Measurements from ENCODE around the gene PTCHD4. TPM values are rescaled to one million over a fixed set of nuclear protein-coding genes. Genes with fewer than 3 reads are reported as not detected.

PTCHD4 gene
- polyA plus RNA-seq, 2 of the 4 experiments (the other 2 are of a cell fraction): 0.15 to 0.16 TPM

DNA sequence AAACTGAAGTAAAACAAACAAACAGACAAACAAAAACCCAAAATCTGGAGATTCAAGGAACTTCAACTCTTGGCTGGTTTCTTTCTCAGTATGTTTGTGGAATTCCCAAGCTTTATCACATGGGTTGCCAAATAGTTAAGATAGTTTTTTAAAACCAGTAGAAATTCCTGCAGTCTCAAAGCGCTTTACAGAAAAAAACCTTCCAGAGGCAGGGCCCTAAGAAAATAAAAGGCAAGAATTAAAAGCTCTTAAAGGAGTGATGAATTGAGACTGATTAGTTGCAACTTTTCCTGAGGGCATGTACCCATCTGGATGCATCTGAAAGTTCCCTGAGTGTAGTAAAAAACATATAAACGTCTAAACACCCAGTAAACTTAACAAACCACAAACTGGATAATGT lies 25.9 kb upstream of the PTCHD4 start (continued):
- TF ChIP-seq SMC3 (IDR thresholded peaks at IDR 0.05): no peak
- no peak for TF ChIP-seq CHD4 (IDR thresholded peaks at IDR 0.05; ENCODE audit: borderline replicate concordance)
- TF ChIP-seq TFCP2L1 (CRISPR knock-in tag; IDR thresholded peaks at IDR 0.05): no peak
- TF ChIP-seq PHF8 (IDR thresholded peaks at IDR 0.05; ENCODE audit: borderline replicate concordance, low read depth): no peak

- 34% methylated on average over 5 of the region's 5 CpGs for WGBS (ENCODE audit: missing lambda C conversion rate)
- DNase-seq (ENCODE audit: low read depth in 1 of 2, low spot score in 1 of 2) (peak in 1 of 2 experiments; percentile 14), ATAC-seq (peak; percentile 59 to 85), FAIRE-seq (no peak)
- Histone ChIP-seq H3K4me2 (peak overlapping the region; percentile 51), H3K4me3 (no peak overlapping the region), H3K27ac (peak overlapping the region; percentile 36 to 73; a peak in 4 of 6 replicates), H3K4me1 (peaks cover 15% of the 10 kb centered on the region; the same call in 2 of the 3 replicates), H3K9me3 (no peaks in the 10 kb centered on the region)
- POLR2A ChIA-PET: no interaction called here
- CTCF ChIA-PET: no interaction called here
- TF ChIP-seq BCL3 (IDR thresholded peaks at IDR 0.05) (no peak), CEBPB (IDR thresholded peaks at IDR 0.05) (peak; percentile 46 to 50; a peak in 2 of 4 replicates), JUNB (IDR thresholded peaks at IDR 0.05) (peak; percentile 39; the same call in 1 of the 2 replicates), GATA3 (IDR thresholded peaks at IDR 0.05; ENCODE audit: borderline replicate concordance) (0 out of 2 replicates have a peak, but pooled peaks have one; percentile 36), FOSL2 (IDR thresholded peaks at IDR 0.05) (peak; percentile 44; the same call in 1 of the 2 replicates), FOSL2 (CRISPR knock-in tag; IDR thresholded peaks at IDR 0.05) (peak; percentile 37; the same call in 1 of the 2 replicates), KDM5A (IDR thresholded peaks at IDR 0.05) (no peak)
Observed at GRCh38 chr6:48135323-48136084, 24.5 kb upstream of the PTCHD4 start.

GRCh38 chr6:48134246-48134645 lies 23.2 kb upstream of the PTCHD4 start:
- Histone ChIP-seq H3K4me3 (no peak overlapping the region), H3K9me3 (no peaks in the 10 kb centered on the region), H3K4me1 (peaks cover 15% of the 10 kb centered on the region; the same call in 2 of the 3 replicates), H3K27ac (no peak overlapping the region), H3K4me2 (no peak overlapping the region)
- TF ChIP-seq BCL3 (IDR thresholded peaks at IDR 0.05): no peak
- TF ChIP-seq MAZ (IDR thresholded peaks at IDR 0.05; ENCODE audit: borderline replicate concordance, low read depth, low read length): no peak
- no peak for TF ChIP-seq CBX2 (IDR thresholded peaks at IDR 0.05; ENCODE audit: borderline replicate concordance, low read depth)
- no peak for TF ChIP-seq PHF8 (IDR thresholded peaks at IDR 0.05; ENCODE audit: borderline replicate concordance, low read depth)
- TF ChIP-seq NFE2L2 (conservative IDR thresholded peaks at IDR 0.05; ENCODE audit: low read length): no peak
- TF ChIP-seq FOXS1 (CRISPR knock-in tag; IDR thresholded peaks at IDR 0.05): no peak
- TF ChIP-seq MAFK (IDR thresholded peaks at IDR 0.05; ENCODE audit: partially characterized antibody): no peak
- TF ChIP-seq POLR2AphosphoS2 (conservative IDR thresholded peaks at IDR 0.05; ENCODE audit: low read length): no peak
- no peak for TF ChIP-seq KDM1A (IDR thresholded peaks at IDR 0.05; ENCODE audit: low read depth)
- TF ChIP-seq HOXA7 (CRISPR knock-in tag; IDR thresholded peaks at IDR 0.05): no peak
- no peak for TF ChIP-seq FOSL2 (IDR thresholded peaks at IDR 0.05)
- TF ChIP-seq FOSL2 (CRISPR knock-in tag; IDR thresholded peaks at IDR 0.05): no peak
- TF ChIP-seq JUNB (IDR thresholded peaks at IDR 0.05): no peak
- TF ChIP-seq NPAS2 (CRISPR knock-in tag; IDR thresholded peaks at IDR 0.05; ENCODE audit: borderline replicate concordance): no peak
- TF ChIP-seq EHMT2 (IDR thresholded peaks at IDR 0.05; ENCODE audit: low read depth): no peak
- TF ChIP-seq CBX8 (IDR thresholded peaks at IDR 0.05): no peak
- no peak for TF ChIP-seq CHD2 (IDR thresholded peaks at IDR 0.05; ENCODE audit: low read length, partially characterized antibody)
- no peak for TF ChIP-seq ZNF302 (CRISPR knock-in tag; IDR thresholded peaks at IDR 0.05)
- TF ChIP-seq SREBF2 (IDR thresholded peaks at IDR 0.05): no peak
- no peak for TF ChIP-seq ESRRA (IDR thresholded peaks at IDR 0.05; ENCODE audit: borderline replicate concordance, low read length)
- no peak for TF ChIP-seq MAX (IDR thresholded peaks at IDR 0.05)
- DNase-seq (ENCODE audit: low read depth in 1 of 2, low spot score in 1 of 2) (no peak), FAIRE-seq (no peak), ATAC-seq (no peak)
- 34% methylated on average over 2 of the region's 2 CpGs for WGBS (ENCODE audit: missing lambda C conversion rate)
- POLR2A ChIA-PET: no interaction called here
- CTCF ChIA-PET: interaction anchor here (0.9 kb wide), 1 partner anchor 10 kb away, joined by 3 read pairs; no protein-coding TSS in a partner anchor
